LNCaP clone FGC (cell line): ENCODE data around the gene PCNT.

Experiments used
- DNase-seq: peaks from one replicate; pipeline ENCODE4 v3.0.0-alpha.2; 2011; ENCODE audit warnings: low read depth
- H3K4me3 ChIP-seq: 2 replicates; pipeline ENCODE4 v1.5.1; 2011; ENCODE audit warnings: mild to moderate bottlenecking, low read depth, low read length, control low read depth
- TF ChIP-seq, protein P1 (sequence below): IDR thresholded peaks from 2 replicates; pipeline ENCODE4 v1.5.1; 2012; ENCODE audit warnings: mild to moderate bottlenecking; ENCODE audit not compliant: control insufficient read depth, insufficient read depth; ENCODE audit errors: extremely low read depth

PCNT gene

DNA sequence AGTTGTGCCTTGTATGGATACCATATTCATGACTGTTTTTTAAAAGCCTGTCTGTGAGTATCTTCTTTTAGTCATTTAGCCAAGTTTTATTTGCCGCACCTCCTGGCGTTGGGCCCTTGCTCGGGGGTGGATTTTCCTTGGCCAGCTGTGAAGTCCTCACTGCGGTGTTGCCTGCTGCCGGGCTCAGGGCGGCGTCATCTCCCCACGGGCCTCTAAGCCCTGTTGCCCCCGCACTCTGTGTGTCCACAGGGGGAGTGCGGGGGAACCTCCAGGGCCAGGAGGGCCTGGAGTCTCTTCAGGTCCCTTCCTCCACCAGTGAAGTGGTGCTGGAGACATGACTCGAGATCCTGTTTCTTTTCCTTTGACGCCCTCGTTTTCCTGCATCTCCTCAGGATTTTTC, 69.0 kb downstream of the PCNT start:
- no peak for DNase-seq
- H3K4me3 ChIP-seq = no peak overlapping the region
- TF ChIP-seq, protein P1, sequence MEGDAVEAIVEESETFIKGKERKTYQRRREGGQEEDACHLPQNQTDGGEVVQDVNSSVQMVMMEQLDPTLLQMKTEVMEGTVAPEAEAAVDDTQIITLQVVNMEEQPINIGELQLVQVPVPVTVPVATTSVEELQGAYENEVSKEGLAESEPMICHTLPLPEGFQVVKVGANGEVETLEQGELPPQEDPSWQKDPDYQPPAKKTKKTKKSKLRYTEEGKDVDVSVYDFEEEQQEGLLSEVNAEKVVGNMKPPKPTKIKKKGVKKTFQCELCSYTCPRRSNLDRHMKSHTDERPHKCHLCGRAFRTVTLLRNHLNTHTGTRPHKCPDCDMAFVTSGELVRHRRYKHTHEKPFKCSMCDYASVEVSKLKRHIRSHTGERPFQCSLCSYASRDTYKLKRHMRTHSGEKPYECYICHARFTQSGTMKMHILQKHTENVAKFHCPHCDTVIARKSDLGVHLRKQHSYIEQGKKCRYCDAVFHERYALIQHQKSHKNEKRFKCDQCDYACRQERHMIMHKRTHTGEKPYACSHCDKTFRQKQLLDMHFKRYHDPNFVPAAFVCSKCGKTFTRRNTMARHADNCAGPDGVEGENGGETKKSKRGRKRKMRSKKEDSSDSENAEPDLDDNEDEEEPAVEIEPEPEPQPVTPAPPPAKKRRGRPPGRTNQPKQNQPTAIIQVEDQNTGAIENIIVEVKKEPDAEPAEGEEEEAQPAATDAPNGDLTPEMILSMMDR = no peak

DNA sequence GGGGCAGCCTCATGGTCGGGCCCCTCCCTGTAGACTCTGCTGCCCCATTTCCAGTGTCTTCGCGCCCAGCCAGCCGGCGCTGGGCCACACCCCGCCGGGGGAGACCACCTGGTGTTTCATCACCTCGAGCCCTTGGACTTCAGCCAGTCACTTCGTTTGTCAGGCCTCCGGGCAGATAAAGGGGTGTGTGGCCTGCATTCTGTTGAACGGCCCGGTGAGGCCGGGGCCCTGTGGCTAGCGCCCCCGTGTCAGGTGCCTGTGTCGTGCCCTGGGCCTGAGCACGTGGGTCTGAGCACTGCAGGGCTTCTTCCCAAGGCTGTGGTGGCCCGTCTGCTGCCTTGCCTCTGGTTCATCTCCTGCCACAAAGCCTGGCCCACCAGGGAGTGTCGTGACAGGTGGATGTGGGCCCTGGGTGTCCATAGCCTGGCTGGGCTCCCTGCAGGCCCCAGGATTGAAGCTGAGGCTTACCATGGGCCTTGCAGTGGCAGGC, 69.5 kb downstream of the PCNT start:
- H3K4me3 ChIP-seq = no peak overlapping the region
- no peak for DNase-seq
- TF ChIP-seq, protein P1 = no peak

DNA sequence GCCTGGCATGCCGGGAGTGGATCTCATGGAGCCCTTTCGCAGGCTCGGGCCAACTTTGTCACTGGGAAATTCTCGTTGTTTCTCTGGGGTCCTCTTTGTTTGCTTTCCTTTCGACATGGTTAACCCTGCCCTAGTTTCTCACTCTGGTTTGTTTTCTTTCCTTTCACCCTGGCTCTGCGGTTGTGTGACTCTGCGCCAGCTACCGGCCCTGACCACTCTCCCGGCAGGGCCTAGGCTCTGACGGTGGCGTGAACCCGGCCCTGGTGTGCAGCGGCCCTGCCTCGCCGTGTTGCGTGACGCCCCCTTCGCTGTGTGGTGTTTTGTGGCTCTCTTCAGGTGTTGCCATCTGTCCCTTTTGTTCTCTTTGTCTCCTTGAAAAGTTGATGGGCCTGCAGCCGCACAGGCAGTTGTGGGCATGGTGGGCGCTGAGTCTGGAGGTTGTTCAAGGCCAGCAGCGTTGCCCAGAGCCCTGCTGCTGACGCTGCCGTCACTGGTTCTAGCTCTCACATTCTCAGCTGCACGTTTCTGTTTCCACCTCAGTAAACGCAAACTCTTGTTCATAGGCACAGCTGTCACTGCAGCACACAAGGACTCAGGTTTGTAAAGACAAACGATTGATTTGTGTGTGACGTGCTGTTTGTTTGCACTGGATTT, 70.1 kb downstream of the PCNT start:
- DNase-seq = no peak

DNA sequence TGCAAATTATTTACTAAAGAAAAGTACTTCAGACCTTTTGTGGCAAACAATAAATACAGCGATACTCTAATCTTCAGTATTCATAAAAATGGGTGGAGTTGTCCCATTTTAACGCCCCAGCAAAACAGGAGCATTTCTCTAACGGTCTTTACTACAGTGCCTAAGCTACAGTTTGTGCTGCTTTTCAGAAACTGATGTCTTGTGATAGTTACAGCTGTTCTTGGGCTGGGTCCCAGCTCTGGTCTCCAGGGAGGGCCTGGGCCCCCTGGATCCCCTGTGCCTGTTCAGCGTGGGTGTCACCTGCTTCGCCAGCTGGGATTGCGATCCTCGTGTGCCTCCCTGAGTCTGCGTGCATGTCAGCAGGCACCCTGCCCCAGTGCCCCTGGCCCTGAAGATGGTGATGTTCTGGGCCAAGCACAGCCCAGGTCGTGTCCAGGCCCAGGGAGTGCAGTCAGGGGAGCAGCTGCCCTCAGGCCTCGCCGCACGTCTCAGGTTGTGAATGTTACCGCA, 70.7 kb downstream of the PCNT start:
- TF ChIP-seq, protein P1 = no peak

More for the DNA sequence above, 70.1 kb downstream of the PCNT start:
- TF ChIP-seq, protein P1 = no peak
- no peak overlapping the region for H3K4me3 ChIP-seq

DNA sequence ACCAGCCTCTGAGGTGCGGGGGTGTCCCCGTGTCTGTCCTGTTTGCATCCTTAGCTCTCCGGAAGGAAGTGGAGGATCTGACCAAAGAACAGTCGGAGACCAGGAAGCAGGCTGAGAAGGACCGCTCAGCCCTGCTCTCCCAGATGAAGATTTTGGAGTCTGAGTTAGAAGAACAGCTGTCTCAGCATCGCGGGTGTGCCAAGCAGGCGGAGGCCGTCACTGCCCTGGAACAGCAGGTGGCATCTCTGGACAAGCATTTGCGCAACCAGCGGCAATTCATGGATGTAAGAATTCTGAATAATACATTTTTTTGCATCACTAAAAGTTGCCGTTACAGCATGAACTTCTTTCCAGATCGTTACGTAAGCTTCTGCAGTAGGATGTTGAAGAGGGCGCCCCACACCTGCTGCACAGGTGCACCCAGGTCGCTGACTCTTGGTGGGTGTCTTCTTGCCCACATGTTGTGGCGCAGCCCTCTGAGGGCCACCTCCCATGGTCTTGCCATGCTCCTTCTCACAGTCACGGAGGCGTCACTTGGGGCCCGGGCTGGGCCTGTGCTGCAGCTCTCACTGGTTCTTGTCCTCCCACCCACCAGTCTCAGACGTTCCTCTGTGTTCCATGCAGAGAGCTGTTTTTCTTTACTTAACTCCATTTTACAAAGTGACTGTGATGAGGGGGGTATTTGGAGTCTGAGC, 73.4 kb downstream of the PCNT start:
- H3K4me3 ChIP-seq = no peak overlapping the region
- DNase-seq = no peak

More for the DNA sequence above, 70.7 kb downstream of the PCNT start:
- no peak for DNase-seq
- H3K4me3 ChIP-seq = no peak overlapping the region

DNA sequence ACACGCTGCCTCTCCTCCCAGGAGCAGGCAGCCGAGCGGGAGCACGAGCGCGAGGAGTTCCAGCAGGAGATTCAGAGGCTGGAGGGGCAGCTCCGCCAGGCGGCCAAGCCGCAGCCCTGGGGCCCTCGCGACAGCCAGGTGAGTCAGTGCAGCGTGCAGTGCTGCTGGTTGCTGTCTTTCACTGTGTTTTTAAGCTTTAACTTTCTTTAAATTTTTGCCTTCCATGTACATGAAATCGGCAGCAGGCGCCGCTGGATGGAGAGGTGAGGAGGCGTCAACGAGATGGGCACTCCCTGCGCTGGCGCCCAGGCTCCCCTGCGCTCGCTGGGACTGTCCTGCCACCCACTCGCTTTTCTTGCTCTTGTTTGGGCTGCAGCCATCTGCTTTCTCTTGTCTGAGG, 74.0 kb downstream of the PCNT start:
- TF ChIP-seq, protein P1 = no peak
- no peak overlapping the region for H3K4me3 ChIP-seq
- DNase-seq = no peak

More for the DNA sequence above, 73.4 kb downstream of the PCNT start:
- TF ChIP-seq, protein P1 = no peak
